Endothelial cell of umbilical vein (primary cell): Measurements from ENCODE around the gene CCNL2. TPM values are rescaled to one million over a fixed set of nuclear protein-coding genes. Genes with fewer than 3 reads are reported as not detected.

Experiments used
- BruUV-seq: library from RNA; stranded (reverse); fragments of 400-500 nt; replicated peaks from 2 replicates; lab custom pipeline; 2021; lab: Mats Ljungman, UMichigan
- CTCF ChIA-PET: fragments of 300-600, 350-600 bp; sonication (Branson Sonifier 250); formaldehyde crosslinking; loops from one replicate; lab custom pipeline; 2021; ENCODE audit warnings: antibody characterized with exemption, inconsistent platforms; lab: Charles Lee
- POLR2A ChIA-PET: fragments of 300-600, 350-600 bp; sonication (Branson Sonifier 250); formaldehyde crosslinking; loops from one replicate; lab custom pipeline; 2021; ENCODE audit warnings: antibody characterized with exemption, inconsistent platforms; lab: Charles Lee
- DNase-seq: peaks from one replicate; pipeline ENCODE4 v3.0.0-alpha.2; 2011; ENCODE audit warnings: low read depth, low spot score
- FAIRE-seq: peaks from 2 replicates; lab custom pipeline; 2011; peaks lifted over from hg19 to GRCh38; lab: Jason Lieb, UNC
- H2AFZ ChIP-seq: 2 replicates; pipeline ENCODE4 v1.6.0; 2012; ENCODE audit warnings: low read depth, low read length, control low read depth, inconsistent platforms
- H3K27ac ChIP-seq: 2 replicates; pipeline ENCODE4 v1.5.1; 2011; ENCODE audit warnings: low read depth, mild to moderate bottlenecking, control low read depth, low read length, moderate library complexity; ENCODE audit not compliant: insufficient read depth
- H3K27me3 ChIP-seq, 2 experiments: 2 replicates each; pipeline versions ENCODE4 v1.6.0 to v1.6.1; 2011; ENCODE audit warnings: low read length in 2 of 2, mixed read lengths in 1 of 2; ENCODE audit not compliant: control insufficient read depth in 2 of 2, insufficient read depth in 2 of 2
- H3K36me3 ChIP-seq, 2 experiments: 2 replicates in 1 of 2; 3 replicates in 1 of 2; pipeline ENCODE4 v1.5.1; 2011; ENCODE audit warnings: low read length in 2 of 2, mild to moderate bottlenecking in 1 of 2, moderate library complexity in 1 of 2; ENCODE audit not compliant: control insufficient read depth in 2 of 2, insufficient read depth in 2 of 2; ENCODE audit errors: extremely low read depth in 1 of 2
- H3K4me1 ChIP-seq: 3 replicates; pipeline ENCODE4 v1.5.1; 2011; ENCODE audit warnings: mild to moderate bottlenecking, low read length; ENCODE audit not compliant: control insufficient read depth, insufficient read depth; ENCODE audit errors: extremely low read depth
- H3K4me2 ChIP-seq: 2 replicates; pipeline ENCODE4 v1.6.1; 2011; ENCODE audit warnings: low read length, control low read depth, mixed read lengths; ENCODE audit not compliant: insufficient read depth
- H3K4me3 ChIP-seq, 3 experiments: fragments of 200-600 bp in 1 of 3; sonication (generic), shearing (Covaris generic) in 1 of 3; replicated peaks in 1 of 3; 2 replicates each; pipeline ENCODE4 v1.5.1; 2011 to 2016; ENCODE audit warnings: control low read depth in 3 of 3, low read length in 3 of 3, mild to moderate bottlenecking in 2 of 3, inconsistent platforms in 1 of 3, low read depth in 1 of 3, moderate library complexity in 1 of 3; ENCODE audit not compliant: insufficient read depth in 1 of 3
- H3K79me2 ChIP-seq: 2 replicates; pipeline ENCODE4 v1.6.0; 2012; ENCODE audit warnings: low read length, inconsistent platforms; ENCODE audit not compliant: control insufficient read depth, insufficient read depth
- H3K9ac ChIP-seq: replicated peaks from 2 replicates; pipeline ENCODE3; 2011; ENCODE audit warnings: low read length, control low read depth; ENCODE audit not compliant: insufficient read depth; ENCODE audit errors: extremely low read depth
- H3K9me1 ChIP-seq: replicated peaks from 3 replicates; pipeline ENCODE4 v1.6.0; 2011; ENCODE audit warnings: mild to moderate bottlenecking, low read length; ENCODE audit not compliant: control insufficient read depth, insufficient read depth; ENCODE audit errors: extremely low read depth
- H3K9me3 ChIP-seq: replicated peaks from 2 replicates; pipeline ENCODE4 v1.5.1; 2012; ENCODE audit warnings: low read length, inconsistent platforms; ENCODE audit not compliant: control insufficient read depth, insufficient read depth
- H4K20me1 ChIP-seq: replicated peaks from 2 replicates; pipeline ENCODE3; 2011; ENCODE audit warnings: mild to moderate bottlenecking, low read length; ENCODE audit not compliant: control insufficient read depth, insufficient read depth; ENCODE audit errors: extremely low read depth
- FOS ChIP-seq: IDR thresholded peaks from 2 replicates; pipeline ENCODE4 v1.6.1; 2011; ENCODE audit warnings: mild to moderate bottlenecking, low read length, moderate library complexity, borderline replicate concordance; ENCODE audit not compliant: insufficient read depth
- GATA2 ChIP-seq: IDR thresholded peaks from 2 replicates; pipeline ENCODE4 v1.7.0; 2011; ENCODE audit warnings: low read depth, mild to moderate bottlenecking, moderate library complexity, mixed read lengths, low read length; ENCODE audit not compliant: insufficient read length, insufficient read depth
- POLR2A ChIP-seq: IDR thresholded peaks from 2 replicates; pipeline ENCODE4 v1.6.1; 2012; ENCODE audit warnings: low read depth, mild to moderate bottlenecking, control low read depth, low read length
- POLR2AphosphoS5 ChIP-seq: IDR thresholded peaks from 2 replicates; pipeline ENCODE4 v1.6.1; 2012; ENCODE audit warnings: low read depth, mild to moderate bottlenecking, control low read depth, low read length, moderate library complexity; ENCODE audit not compliant: insufficient read depth
- dilution Hi-C: fragments of 300-500 bp; cut with MboI; formaldehyde crosslinking; loops from one replicate; pipeline ENCODE4 v1.15.0; 2019; ENCODE audit warnings: low sequenced_read_pairs; ENCODE audit not compliant: extremely low pct_ligation_motif_present
- intact Hi-C: fragments of 100-400 bp; cut with micrococcal nuclease; formaldehyde crosslinking; loops from one replicate; pipeline ENCODE4 v1.10.0; 2022
- polyA plus RNA-seq, 4 experiments: library from polyadenylated mRNA; depleted of rRNA in 3 of 4; stranded (reverse) in 3 of 4; unstranded in 1 of 4; fragments of >200 nt; gene quantifications; 2 replicates each; pipeline versions ENCODE4 v1.2.1 to v1.2.3, GENCODE V29; 2011 to 2012; ENCODE audit warnings: missing spikeins in 1 of 4
- total RNA-seq: library from RNA; stranded (reverse); gene quantifications from 2 replicates; pipeline ENCODE4 v1.2.3, GENCODE V29; 2021
- TF ChIP-seq, protein P1 (sequence below), 2 donors: IDR thresholded peaks; 1 replicate in 1 of 2; 2 replicates in 1 of 2; pipeline ENCODE4 v1.5.1; 2011; ENCODE audit warnings: low read length in 2 of 2, mild to moderate bottlenecking in 2 of 2, moderate library complexity in 2 of 2, control low read depth in 1 of 2, inconsistent platforms in 1 of 2, low read depth in 1 of 2; ENCODE audit not compliant: insufficient read depth in 1 of 2; ENCODE audit errors: extremely low read depth in 1 of 2

Gene CCNL2
- total and polyA plus RNA-seq, 2 donors (not counting 3 experiments of a cell fraction or from before 2014, with no cell fraction given) = 188 to 209 TPM

- no peaks in the 10 kb centered on the region for H3K9me1 ChIP-seq
- H3K27me3 ChIP-seq = no peaks in the 10 kb centered on the region
- no peaks in the 10 kb centered on the region for H3K36me3 ChIP-seq
- ChIA-PET POLR2A (no interaction called here), CTCF (interaction anchor here (1.1 to 4.4 kb wide), 7 partner anchors 9 to 64 kb away, joined by 3 to 31 read pairs (median 13); partner anchors contain the start of genes ANKRD65, AURKAIP1, CCNL2 and MRPL20)
- DNase-seq (no peak), FAIRE-seq (no peak)
- no peak overlapping the region for H3K4me2 ChIP-seq
- no peak overlapping the region for H3K4me3 ChIP-seq
- TF ChIP-seq FOS (no peak), POLR2AphosphoS5 (no peak), GATA2 (no peak), POLR2A (no peak)
- TF ChIP-seq, protein P1, sequence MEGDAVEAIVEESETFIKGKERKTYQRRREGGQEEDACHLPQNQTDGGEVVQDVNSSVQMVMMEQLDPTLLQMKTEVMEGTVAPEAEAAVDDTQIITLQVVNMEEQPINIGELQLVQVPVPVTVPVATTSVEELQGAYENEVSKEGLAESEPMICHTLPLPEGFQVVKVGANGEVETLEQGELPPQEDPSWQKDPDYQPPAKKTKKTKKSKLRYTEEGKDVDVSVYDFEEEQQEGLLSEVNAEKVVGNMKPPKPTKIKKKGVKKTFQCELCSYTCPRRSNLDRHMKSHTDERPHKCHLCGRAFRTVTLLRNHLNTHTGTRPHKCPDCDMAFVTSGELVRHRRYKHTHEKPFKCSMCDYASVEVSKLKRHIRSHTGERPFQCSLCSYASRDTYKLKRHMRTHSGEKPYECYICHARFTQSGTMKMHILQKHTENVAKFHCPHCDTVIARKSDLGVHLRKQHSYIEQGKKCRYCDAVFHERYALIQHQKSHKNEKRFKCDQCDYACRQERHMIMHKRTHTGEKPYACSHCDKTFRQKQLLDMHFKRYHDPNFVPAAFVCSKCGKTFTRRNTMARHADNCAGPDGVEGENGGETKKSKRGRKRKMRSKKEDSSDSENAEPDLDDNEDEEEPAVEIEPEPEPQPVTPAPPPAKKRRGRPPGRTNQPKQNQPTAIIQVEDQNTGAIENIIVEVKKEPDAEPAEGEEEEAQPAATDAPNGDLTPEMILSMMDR (IDR thresholded peaks at IDR 0.05; ENCODE audit: extremely low read depth in 1 of 2, insufficient read depth in 1 of 2, low read depth in 1 of 2, low read length in 2 of 2) = no peak
- H2AFZ ChIP-seq = no peak overlapping the region
- no peak overlapping the region for H3K9ac ChIP-seq
- H4K20me1 ChIP-seq = no peaks in the 10 kb centered on the region
- peaks cover 2% of the 10 kb centered on the region for H3K4me1 ChIP-seq
- dilution Hi-C loops (no loop called here), intact Hi-C loops (loop anchor here (2.0 kb wide), 1 partner anchor 65 kb away; the partner anchor contains the start of gene AURKAIP1)
- no peaks in the 10 kb centered on the region for H3K79me2 ChIP-seq
- H3K9me3 ChIP-seq = no peaks in the 10 kb centered on the region
- no TSS peak for BruUV-seq
- H3K27ac ChIP-seq = no peak overlapping the region
Measured at GRCh38 chr1:1439546-1440261, 40.6 kb upstream of the CCNL2 start.
